Stomach (tissue), 4 donors: ENCODE measurements around the gene LDLRAD2.

Experiments
- EP300 ChIP-seq: sonication (generic); formaldehyde crosslinking; IDR thresholded peaks from one replicate; pipeline ENCODE4 v1.6.1; 2017; ENCODE audit warnings: antibody characterized with exemption
- POLR2A ChIP-seq, 4 donors: fragments of 450-650 bp; IDR thresholded peaks; one replicate each; pipeline ENCODE4 v1.6.1; 2016; ENCODE audit warnings: antibody characterized with exemption in 4 of 4, control low read depth in 2 of 4, mild to moderate bottlenecking in 1 of 4, moderate library complexity in 1 of 4

- no peak for TF ChIP-seq EP300
- TF ChIP-seq POLR2A (IDR thresholded peaks at IDR 0.05): no peak
Observed at GRCh38 chr1:21851430-21852250, 39.6 kb downstream of the LDLRAD2 start.
